HG03565 (cell line): ENCODE measurements around the gene SPEM3.

ENCODE experiments used
- ATAC-seq: cut with Tn5 transposase; IDR thresholded peaks from one replicate; pipeline ENCODE4 v1.9.1; 2021; ENCODE audit warnings: mild to moderate bottlenecking, moderate library complexity; ENCODE audit not compliant: unreplicated experiment

SPEM3 gene

DNA sequence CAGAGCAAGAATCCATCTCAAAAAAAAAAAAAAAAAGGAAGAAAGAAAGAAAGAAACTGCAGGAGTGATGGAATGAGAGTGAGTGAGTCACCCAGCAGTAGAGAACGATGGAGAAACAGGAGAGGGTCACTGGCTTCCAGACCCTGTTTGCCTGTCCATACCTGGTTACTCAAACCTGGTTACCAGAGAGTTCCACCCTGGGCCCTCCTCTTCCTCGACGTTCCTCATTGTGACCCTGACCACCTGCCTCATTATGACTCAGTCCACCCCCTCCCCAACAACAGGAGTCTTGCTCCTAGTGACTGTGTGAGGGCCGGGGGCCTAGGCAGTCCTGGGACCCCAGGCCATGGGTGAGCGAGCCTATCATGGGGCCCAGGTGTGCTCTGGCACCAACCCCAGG is at the start of gene SPEM3:
SPEM3 (plus strand) TSS at position 301 of the 400 bp plus-strand sequence; CDS start at position 347, 46 bp downstream.
- no peak for ATAC-seq

DNA sequence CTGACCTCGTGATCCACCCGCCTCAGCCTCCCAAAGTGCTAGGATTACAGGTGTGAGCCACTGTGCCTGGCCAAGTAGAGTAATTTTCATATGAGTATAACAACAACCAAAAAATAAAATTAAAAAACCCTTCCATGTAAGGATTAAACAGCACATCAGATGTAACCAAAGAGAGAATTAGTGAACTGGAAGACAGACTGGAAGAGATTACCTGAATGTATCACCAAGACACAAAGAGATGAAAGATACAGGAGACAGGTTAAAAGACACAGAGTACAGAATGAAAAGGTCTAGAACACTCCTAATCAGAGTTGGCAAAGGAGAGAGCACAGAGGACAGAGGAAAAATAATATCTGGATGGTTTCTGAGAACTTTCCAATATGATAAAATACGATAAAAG is 49.5 kb upstream of the SPEM3 start:
- no peak for ATAC-seq

DNA sequence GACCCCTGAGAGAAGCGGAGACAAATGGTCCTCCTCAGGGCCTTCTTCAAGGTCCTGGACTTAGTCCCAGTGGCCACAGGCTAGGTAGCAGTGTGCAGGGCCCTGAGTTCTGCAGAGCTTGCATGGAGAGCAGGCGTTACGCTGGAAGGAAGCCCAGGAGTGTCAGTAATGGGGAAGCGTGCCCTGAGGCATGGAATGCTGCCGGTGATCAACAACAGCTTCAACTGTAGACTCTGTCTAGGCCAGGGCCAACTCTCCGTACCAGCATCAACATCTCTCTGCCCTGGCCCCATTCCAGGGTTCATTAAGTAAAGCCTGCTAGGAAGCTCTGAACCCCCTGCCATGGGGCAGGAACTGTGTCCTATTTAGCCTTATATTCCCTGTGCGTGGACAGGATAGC is 48.3 kb upstream of the SPEM3 start:
- no peak for ATAC-seq

DNA sequence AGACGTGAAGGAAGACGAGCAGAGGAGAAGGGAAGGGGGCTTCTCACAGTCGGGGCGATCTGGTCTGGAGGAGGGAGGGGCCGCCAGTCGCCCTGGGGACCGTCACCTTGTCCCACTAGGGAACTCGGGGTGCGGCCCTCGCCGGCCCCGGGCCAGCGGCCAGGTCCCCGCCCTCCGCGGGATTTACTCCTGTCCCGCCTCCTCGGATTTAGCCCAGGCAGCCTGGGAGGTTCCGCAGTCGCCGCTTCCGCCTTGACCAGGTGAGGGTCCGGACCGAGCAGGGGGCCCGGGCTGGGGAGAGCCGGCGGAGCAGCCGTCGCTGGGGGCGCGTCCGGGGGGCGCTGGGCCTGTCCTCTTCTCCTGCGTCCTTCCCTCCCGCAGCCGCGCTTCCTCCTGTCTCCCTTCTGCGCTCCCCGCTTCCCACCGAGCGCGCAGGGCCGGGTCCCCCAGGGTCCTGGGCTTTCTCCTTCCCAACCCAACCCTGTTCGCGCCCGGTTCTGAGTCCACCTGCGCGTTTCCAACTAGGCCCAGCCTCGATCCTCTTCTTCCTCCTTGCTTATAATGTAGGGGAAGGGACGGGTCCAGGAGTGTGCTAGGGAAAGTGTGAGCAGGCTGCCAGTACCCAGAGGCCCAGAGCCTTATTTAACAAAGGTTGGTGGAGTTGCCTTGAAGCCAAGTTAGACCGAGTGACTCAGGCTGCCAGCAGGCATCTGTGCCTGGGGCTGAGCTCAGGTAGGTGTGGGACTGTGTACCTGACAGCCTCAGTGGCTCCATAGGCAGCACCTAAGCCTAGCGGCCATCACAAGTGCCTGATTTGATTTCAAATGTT is 47.6 kb upstream of the SPEM3 start, which contains the start of gene TNK1:
TNK1 (plus strand) TSS at position 235 of the 829 bp plus-strand sequence. CDS start 1,838 bp downstream, outside the sequence.
- ATAC-seq, result no peak

DNA sequence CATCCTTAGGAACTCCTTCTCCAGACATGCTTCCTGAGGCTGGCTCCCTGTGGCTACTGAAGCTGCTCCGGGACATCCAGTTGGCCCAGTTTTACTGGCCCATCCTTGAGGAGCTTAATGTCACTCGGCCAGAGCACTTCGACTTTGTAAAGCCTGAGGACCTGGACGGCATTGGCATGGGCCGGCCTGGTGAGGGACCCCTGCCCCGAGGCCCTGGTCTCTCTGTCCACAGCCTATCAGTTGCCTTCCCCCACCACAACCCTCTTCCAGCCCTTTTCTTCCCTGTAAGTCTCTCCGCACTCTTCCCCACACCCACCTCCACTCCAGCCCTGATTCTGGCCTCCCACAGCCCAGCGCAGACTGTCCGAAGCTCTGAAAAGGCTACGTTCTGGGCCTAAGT is 45.8 kb upstream of the SPEM3 start:
- no peak for ATAC-seq

DNA sequence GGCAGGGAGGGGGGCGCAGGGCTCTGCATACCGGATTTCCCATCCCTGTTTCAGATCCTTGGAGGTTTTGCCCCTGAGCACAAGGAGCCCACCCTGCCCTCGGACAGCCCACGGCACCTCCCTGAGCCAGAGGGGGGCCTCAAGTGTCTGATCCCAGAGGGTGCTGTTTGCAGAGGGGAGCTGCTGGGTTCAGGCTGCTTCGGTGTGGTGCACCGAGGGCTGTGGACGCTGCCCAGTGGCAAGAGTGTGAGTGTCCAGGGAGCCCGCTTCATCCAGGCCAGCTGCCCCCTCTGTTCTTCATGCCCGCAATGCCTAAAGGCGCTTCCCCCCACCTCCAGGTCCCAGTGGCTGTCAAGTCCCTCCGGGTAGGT is 45.3 kb upstream of the SPEM3 start:
- no peak for ATAC-seq

DNA sequence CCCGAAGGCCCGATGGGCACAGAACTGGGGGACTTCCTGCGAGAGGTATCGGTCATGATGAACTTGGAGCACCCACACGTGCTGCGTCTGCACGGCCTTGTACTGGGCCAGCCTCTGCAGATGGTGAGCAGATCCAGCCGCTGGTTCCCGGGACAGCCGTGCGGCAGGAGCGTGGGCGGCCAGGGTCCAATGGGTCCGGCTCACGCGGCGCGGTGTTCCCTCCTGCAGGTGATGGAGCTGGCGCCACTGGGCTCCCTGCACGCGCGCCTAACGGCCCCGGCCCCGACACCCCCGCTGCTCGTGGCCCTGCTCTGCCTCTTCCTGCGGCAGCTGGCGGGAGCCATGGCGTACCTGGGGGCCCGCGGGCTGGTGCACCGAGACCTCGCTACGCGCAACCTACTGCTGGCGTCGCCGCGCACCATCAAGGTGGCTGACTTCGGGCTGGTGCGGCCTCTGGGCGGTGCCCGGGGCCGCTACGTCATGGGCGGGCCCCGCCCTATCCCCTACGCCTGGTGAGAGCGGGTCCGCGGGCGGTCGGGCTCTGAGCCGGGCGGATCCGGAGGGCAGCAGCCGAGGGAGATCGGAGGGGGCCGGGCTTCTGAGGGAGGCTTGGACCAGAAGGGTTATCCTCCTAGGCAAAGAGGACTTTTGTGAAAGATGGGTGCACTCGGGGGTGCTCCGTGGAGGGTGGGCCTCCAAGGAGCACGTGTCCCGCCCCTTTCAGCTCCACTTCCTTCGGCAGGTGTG is 44.7 kb upstream of the SPEM3 start:
- no peak for ATAC-seq

DNA sequence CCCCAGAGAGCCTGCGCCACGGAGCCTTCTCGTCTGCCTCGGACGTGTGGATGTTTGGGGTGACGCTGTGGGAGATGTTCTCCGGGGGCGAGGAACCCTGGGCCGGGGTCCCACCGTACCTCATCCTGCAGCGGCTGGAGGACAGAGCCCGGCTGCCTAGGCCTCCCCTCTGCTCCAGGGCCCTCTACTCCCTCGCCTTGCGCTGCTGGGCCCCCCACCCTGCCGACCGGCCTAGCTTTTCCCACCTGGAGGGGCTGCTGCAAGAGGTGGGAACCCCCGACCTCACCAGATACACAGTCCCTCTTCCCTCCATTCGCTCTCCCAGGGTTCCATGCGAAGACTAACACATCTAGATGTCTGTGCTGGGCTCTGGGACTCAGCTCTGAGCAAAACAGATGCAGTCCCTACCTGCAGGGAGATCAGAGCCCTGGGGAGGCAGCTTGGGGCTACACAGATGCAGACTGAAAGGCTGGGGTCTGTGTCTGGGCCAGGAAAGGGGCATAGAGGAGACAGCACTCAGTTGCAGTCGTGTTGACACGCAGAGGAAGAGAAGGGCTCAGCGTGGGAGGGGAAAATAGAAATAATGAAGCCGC is 44.1 kb upstream of the SPEM3 start:
- ATAC-seq, result no peak

DNA sequence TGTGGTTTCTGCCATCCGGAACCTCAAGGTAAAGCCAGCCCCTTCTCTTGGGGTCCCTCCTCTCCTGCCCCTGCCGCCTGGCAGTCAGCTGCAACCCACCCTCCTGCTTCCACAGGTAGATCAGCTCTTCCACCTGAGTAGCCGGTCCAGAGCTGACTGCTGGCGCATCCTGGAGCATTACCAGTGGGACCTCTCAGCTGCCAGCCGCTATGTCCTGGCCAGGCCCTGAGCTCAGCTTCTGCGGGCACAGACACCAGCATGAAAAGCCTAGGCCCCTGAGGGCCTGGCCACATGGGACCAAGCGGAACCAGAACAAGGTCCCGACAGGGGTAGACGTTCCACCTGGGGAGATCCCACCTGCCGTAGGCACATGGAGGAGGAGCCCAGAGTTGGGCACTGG is 39.8 kb upstream of the SPEM3 start:
- no peak for ATAC-seq

DNA sequence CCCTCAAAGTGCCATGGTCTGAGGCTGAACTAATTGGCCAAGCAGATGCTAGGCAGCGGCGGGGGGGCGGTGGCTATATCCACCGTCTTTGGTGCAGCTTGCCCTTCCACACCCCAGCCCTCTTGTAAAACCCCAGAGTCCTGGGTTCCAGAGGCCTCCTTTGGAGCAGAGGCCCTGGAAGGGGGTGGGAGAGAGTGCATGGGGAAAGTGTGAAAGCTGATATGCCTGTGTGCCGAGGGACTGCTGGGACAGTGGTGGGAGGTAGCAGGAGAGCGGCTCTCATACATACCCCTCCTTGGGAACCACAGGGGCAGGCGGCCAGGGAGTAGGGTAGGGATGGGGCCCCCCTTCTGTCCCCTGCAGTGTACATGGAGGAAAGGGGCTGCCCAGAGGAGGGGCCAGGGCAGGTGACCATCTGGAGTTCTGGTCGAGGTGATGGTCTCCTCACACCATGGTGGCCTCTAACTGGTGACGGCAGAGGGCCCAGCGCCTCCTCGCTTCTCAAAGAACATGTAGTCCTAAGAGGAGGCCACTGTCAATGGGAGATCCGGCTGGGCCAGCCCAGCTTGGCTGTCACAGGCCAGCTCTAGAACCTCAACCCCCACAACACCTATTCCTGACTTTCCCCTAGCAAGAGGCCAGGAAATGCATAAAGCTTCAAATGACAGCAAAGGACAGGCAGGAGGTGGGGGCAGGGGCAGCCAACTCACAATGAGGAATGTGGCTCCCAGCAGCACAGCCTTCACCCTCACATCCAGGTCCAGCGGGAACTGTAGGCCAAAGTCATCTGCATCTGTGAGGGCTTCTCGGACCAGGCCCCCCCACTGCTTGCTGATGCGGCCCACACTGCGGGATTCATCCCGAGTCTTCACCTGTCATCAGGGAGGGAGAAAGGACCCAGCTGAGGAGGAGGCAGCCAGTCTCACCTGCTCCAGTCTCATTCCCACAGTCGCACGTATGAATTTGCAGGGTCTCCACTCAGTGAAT is 38.4 kb upstream of the SPEM3 start:
- ATAC-seq, result no peak

DNA sequence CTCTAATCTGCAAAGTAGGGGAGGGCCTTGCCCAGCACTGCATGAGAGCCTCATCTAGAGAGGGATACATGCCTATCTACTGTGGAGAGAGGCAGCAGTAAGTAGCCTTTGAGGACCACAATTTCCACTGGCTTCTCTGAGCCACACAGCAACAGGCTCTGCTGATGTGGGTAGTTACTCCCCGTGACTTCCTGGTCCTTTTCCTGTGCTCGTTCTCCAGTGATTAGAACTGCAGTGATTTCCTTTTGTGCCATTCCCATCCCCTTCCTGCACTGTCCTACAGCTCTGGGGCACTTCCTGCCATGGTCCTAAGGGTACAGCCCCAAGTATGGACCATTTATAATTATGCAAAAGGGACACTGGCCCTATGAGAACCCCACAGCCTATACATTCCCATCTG is 37.4 kb upstream of the SPEM3 start:
- no peak for ATAC-seq

DNA sequence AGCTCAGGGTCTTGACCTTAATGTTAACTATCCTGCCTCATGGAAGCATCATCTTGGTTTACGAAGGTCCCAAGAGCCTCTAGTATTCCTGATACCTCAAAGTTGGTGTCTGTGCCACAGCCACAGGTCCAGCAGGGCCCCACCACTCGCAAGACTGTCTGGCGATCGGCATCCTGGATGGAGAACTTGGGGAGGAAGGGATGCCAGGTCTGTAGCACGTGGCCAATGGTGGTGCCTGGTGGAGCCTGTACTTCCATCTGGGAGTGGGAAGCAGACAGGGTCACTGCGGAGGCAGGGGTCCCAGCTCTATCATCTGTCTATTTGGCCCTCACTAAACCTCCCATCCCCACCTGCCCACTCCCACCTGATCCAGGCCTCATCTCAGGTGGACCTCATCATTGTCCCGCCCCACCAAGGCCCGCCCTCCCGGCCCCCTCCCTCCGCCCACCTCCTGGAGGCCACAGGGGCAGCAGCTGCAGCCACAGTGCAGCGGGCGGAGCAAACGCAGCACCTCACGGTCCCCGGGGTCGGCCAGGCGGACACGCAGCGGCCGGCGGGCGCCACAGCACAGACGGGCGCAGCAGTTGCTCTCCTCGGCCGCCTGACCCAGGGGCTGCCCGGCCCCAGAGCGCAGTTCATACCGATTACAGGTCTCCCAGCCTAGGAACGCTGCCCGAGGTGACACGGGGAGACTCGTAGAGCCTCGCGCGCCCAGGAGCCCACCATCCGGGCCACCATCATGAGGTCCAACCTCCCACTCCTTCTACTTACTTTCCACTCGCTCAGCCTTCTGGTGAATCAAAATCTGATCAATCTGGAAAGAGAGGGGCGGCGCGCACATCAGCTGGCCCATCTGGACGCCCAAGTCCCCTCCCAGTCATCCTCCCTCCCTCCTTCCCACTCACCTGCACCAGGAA is 35.7 kb upstream of the SPEM3 start:
- no peak for ATAC-seq

DNA sequence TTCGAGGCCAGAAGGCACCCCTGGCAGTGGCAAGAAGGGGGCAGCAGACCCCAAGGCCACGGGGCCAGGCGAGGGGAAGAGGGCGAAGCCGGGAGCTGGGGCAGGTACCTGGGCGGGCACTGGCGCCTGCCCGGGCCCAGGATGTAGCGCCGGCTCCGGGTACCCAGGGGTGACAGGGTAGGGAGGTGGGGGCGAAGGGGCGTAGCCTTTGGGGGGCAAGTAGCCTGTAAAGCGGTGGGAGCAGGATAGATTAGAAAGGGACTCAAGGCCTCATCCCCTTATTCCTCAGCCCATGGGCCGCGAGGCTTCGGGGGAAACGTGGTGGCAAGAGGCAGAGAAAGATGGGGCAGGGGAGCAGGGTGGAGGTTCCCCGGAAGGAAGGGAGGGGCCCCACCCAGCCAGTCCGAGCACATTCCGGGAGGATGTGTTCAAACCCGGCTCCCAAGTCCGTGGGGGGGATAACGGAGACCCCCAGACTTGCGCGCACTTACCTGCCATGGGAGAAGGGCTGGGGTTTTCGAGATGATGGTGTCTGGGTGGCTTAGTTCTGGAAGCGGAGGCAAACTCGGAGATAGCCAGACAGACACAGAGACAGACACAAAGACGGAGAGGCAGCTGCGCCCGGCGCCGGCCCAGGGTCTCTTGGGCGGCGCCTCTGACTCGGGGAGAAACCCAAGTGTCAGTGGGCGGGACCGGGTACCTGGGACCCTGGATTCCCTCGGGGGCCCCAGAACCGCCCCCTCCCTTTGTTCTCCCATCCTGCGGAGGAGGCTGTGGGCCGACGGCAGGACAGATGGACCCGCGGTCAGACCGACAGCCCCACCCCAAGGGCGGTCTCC is 34.8 kb upstream of the SPEM3 start:
- ATAC-seq, result peak; percentile 16

DNA sequence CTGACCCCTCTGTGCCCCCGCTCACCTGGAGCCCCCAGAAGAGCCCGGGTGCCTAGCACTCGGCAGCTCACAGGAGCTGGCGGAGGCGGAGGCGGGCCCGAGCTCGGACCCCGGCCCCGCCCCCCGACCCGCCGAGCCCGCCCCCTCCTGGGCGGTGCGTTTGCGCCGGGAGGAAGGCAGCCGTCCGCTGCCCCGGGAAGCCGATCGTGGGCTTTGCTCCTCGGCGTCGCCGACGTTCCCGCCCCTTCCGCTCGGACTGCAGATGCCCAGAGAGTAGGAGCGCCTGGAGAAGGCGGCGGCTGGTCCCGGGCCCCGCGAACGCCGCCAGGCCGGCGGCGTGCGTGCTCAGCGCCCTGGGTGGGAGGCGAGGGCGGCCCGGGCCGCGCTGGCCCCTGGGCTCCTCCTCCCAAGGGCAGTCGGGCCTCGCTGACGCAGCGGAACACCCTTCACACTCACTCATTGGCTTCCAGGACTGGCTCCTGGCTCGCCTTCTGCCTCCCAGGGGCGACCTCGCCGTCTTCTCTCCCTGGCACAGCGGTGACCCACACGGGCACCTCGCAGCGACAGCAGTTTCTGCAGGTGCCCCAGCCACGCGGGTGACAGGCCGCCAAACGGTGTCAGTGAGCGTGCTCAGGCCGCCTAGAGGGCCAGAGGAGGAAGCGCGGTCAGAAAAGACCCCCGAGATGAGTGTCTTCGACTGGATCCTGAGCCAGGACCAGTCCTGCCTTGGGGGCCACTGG is 34.0 kb upstream of the SPEM3 start, which contains the start of gene PLSCR3:
PLSCR3 (minus strand) TSS at position 74 of the 740 bp plus-strand sequence. CDS start 415 bp downstream, outside the sequence.
- peak; percentile 54 for ATAC-seq

DNA sequence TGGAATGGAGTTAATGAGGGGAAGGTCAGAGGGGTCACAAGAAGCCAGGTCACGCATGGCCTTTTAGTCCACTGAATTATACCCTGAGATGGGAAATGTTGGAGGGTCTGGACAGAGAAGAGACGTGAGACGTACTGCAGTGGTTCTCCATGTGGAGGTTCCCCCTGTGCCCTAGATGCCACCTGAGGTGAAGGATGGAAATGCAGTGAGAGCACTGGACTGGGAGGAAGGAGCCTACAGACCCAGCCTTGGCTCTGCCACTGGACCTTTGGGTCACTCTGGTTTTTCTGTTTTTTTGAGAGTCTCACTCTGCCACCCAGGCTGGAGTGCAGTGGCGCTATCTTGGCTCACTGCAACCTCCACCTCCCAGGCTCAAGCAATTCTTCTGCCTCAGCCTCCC is 32.5 kb upstream of the SPEM3 start:
- ATAC-seq, result no peak

DNA sequence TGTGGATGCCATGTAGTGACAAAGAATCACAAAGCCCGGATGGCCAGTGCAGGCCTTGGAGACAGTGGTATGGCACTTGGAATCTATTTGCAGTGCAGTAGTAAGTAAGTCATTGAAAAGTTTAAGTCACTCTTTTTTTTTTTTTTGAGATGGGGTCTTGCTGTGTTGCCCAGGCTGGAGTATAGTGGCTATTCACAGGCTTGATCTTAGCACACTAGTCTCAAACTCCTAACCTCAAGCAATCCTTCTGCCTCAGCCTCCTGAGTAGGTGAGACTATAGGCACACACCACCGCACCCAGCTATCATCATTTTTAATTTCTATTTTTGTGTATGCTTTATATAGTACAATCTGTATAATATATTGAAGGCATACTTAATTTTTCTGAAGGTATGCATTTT is 30.0 kb upstream of the SPEM3 start:
- ATAC-seq, result no peak

DNA sequence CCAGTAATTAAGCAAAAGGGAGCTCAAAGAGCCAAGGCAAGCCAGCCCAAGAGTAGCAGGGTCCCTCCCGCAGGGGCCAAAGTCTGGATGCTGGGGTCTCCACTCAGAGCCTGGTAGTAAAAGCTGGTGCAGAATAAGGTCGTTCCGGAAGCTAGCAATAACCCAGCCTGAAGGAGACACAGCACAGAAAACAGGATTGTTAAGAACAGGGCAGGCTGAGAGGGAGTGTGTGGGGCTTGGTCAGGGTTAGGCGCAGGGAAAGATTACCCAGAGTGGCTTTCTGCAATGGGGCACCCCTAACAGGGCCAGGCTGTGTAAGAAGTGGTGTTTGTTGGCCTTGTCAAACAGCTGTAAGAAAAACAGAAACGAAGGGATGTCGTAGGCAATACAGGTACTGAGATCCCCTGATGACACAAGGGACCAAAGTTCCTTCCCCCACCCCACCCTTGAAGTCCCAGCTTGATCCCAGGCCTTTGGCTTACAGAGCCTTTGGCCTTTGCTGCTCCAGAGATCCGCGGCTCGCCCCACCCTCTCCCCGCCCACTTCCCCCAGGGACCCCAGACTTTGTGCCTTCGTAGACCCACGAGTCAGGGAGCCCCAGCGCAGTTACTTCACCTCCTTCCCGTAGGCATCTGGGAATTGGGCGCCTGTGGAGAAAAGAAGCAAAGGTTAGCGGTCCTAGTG is 25.5 kb upstream of the SPEM3 start:
- no peak for ATAC-seq

DNA sequence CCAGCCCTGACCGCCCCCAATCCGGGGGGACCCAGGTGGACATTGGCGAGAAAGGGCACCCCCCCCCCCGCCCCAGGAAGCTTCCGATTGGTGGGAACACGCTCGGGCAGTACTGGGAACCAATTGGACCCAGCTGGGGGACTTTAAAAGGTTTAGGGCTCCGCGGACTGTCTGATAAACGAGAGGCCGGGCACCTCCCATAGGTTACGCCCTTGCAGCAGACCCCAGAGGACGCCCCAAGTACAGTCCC is 25.0 kb upstream of the SPEM3 start:
- ATAC-seq, result no peak
